ENCODE results near the gene RANBP3.
"Not testable (repeated sequence)": the region's sequence is repeated elsewhere in the genome, so short reads cannot be mapped to it uniquely, and the experiment has no call there.

RANBP3 gene

GRCh38 chr19:6006070-6006446 lies 28.1 kb upstream of the RANBP3 start:
- not testable (repeated sequence) for DNase-seq

GRCh38 chr19:6005321-6006069 lies 27.6 kb upstream of the RANBP3 start:
- no peak for DNase-seq

- DNase-seq, result no peak
Observed at GRCh38 chr19:6003976-6004375, 26.0 kb upstream of the RANBP3 start.

GRCh38 chr19:6002591-6002990 lies 24.7 kb upstream of the RANBP3 start:
- DNase-seq, result no peak

- no peak for DNase-seq
Observed at GRCh38 chr19:6000228-6000847, 22.4 kb upstream of the RANBP3 start.

- DNase-seq, result no peak
Observed at GRCh38 chr19:5999693-6000092, 21.8 kb upstream of the RANBP3 start.

- no peak for DNase-seq
Observed at GRCh38 chr19:5997371-5997770, 19.4 kb upstream of the RANBP3 start.

- DNase-seq, result no peak
Observed at GRCh38 chr19:5996623-5997320, 18.8 kb upstream of the RANBP3 start.

- no peak for DNase-seq
Observed at GRCh38 chr19:5996102-5996501, 18.2 kb upstream of the RANBP3 start.

- no peak for DNase-seq
Observed at GRCh38 chr19:5995606-5996005, 17.7 kb upstream of the RANBP3 start.

GRCh38 chr19:5994405-5995165 lies 16.6 kb upstream of the RANBP3 start:
- no peak for DNase-seq

- no peak for DNase-seq
Observed at GRCh38 chr19:5993648-5994358, 15.9 kb upstream of the RANBP3 start.

- no peak for DNase-seq
Observed at GRCh38 chr19:5993201-5993600, 15.3 kb upstream of the RANBP3 start.

- DNase-seq, result no peak
Observed at GRCh38 chr19:5992756-5993155, 14.8 kb upstream of the RANBP3 start.

- DNase-seq, result no peak
Observed at GRCh38 chr19:5991244-5991838, 13.4 kb upstream of the RANBP3 start.

- DNase-seq, result peak in 1 of 2 donors; percentile 6
Observed at GRCh38 chr19:5990289-5990797, 12.4 kb upstream of the RANBP3 start.

GRCh38 chr19:5989388-5990074 lies 11.6 kb upstream of the RANBP3 start:
- DNase-seq, result no peak

- no peak for DNase-seq
Observed at GRCh38 chr19:5988517-5989387, 10.8 kb upstream of the RANBP3 start.

GRCh38 chr19:5987077-5987818 lies 9.3 kb upstream of the RANBP3 start:
- peak; percentile 79 to 81 for DNase-seq

GRCh38 chr19:5985837-5986236 lies 7.9 kb upstream of the RANBP3 start:
- not testable (repeated sequence) for DNase-seq
